ENCODE data around the gene SLC25A42.
"Not testable (repeated sequence)": the region's sequence is repeated elsewhere in the genome, so short reads cannot be mapped to it uniquely, and the experiment has no call there.

The SLC25A42 gene

DNA sequence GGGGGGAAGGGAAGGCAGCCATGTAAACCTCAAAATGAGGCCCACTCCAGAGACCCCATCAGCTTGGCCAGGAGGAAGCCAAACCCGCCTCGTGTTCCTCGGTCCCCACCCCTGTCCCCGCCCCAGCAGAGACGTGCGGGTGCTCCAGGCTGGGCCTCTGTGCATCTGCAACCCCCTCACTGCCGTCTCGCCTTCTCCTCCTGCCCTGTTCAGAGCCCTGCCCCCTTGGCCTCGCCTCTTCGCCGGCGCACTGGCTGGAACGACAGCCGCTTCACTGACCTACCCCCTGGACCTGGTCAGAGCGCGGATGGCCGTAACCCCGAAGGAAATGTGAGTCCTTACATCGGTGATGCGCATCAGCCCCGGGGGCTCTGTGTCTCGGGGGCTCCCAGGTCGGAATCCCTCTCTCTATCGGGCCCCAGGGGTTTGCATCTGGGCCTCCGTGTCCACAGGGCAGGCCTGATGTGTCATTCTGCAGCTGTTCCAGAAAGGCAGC is 42.3 kb downstream of the SLC25A42 start:
- Histone ChIP-seq H3K9me3 (no peaks in the 10 kb centered on the region), H3K36me3 (no peaks in the 10 kb centered on the region), H3K4me3 (ENCODE audit: low read depth, low read length) (peak overlapping the region; percentile 56), H3K4me1 (peaks cover 4% of the 10 kb centered on the region; the same call in 1 of the 2 replicates), H3K27me3 (peaks cover 6% of the 10 kb centered on the region; the same call in 1 of the 2 replicates)
- TF ChIP-seq, protein P1, sequence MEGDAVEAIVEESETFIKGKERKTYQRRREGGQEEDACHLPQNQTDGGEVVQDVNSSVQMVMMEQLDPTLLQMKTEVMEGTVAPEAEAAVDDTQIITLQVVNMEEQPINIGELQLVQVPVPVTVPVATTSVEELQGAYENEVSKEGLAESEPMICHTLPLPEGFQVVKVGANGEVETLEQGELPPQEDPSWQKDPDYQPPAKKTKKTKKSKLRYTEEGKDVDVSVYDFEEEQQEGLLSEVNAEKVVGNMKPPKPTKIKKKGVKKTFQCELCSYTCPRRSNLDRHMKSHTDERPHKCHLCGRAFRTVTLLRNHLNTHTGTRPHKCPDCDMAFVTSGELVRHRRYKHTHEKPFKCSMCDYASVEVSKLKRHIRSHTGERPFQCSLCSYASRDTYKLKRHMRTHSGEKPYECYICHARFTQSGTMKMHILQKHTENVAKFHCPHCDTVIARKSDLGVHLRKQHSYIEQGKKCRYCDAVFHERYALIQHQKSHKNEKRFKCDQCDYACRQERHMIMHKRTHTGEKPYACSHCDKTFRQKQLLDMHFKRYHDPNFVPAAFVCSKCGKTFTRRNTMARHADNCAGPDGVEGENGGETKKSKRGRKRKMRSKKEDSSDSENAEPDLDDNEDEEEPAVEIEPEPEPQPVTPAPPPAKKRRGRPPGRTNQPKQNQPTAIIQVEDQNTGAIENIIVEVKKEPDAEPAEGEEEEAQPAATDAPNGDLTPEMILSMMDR (IDR thresholded peaks at IDR 0.05; ENCODE audit: low read depth, low read length): no peak
- peak; percentile 51 for DNase-seq

DNA sequence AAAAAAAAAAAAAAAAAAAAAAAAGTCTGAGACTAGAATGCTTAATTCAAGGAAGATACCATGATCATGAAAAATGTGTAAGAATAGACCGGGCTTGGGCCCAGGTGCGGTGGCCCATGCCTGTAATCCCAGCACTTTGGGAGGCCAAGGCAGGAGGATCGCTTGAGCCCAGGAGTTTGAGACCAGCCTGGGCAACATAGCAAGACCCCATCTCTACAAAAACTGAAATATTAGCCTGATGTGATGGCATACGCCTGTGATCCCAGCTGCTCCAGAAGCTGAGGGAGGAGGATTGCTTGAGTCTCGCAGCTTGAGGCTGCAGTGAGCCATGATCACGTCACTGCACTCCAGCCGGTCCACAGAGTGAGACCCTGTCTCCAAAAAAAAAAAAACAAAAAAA is 43.1 kb downstream of the SLC25A42 start:
- not testable (repeated sequence) for H3K9me3 ChIP-seq; H3K36me3 ChIP-seq; H3K27me3 ChIP-seq; H3K4me1 ChIP-seq; DNase-seq; H3K4me3 ChIP-seq (ENCODE audit: low read depth, low read length)

DNA sequence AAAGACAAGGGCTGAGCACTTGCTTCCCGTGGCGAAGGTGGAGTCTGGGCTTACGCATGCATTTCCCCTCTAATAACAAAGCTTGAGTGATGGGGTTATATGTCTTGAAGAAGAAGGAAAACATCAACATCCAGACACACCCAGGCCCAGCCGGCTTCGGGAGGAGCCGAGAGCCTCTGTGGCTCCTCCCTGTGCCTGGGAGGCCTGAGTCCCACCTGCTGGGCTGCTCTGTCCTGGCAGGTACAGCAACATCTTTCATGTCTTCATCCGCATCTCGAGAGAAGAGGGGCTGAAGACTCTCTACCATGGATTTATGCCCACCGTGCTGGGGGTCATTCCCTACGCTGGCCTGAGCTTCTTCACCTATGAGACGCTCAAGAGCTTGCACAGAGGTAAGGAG is 43.9 kb downstream of the SLC25A42 start:
- H3K4me3 ChIP-seq (ENCODE audit: low read depth, low read length): no peak overlapping the region
- TF ChIP-seq, protein P1 (IDR thresholded peaks at IDR 0.05; ENCODE audit: low read depth, low read length): no peak
- H3K36me3 ChIP-seq: no peaks in the 10 kb centered on the region
- no peak for DNase-seq
- no peaks in the 10 kb centered on the region for H3K9me3 ChIP-seq
- H3K27me3 ChIP-seq: peaks cover 6% of the 10 kb centered on the region; the same call in 1 of the 2 replicates
- H3K4me1 ChIP-seq: peaks cover 4% of the 10 kb centered on the region; the same call in 1 of the 2 replicates

- Histone ChIP-seq H3K27me3 (peaks cover 6% of the 10 kb centered on the region; the same call in 1 of the 2 replicates), H3K36me3 (no peaks in the 10 kb centered on the region; the same call in 1 of the 2 replicates), H3K4me1 (peaks cover 6% of the 10 kb centered on the region; the same call in 1 of the 2 replicates), H3K9me3 (no peaks in the 10 kb centered on the region), H3K4me3 (ENCODE audit: low read depth, low read length) (no peak overlapping the region)
- TF ChIP-seq, protein P1 (IDR thresholded peaks at IDR 0.05; ENCODE audit: low read depth, low read length): no peak
- no peak for DNase-seq
These were observed 45.8 kb downstream of the SLC25A42 start for GRCh38 chr19:19109601-19110000.

- Histone ChIP-seq H3K36me3 (no peaks in the 10 kb centered on the region; the same call in 1 of the 2 replicates), H3K9me3 (no peaks in the 10 kb centered on the region), H3K27me3 (peaks cover 6% of the 10 kb centered on the region; the same call in 1 of the 2 replicates), H3K4me3 (ENCODE audit: low read depth, low read length) (peak overlapping the region; percentile 4; the same call in 1 of the 2 replicates), H3K4me1 (peaks cover 6% of the 10 kb centered on the region; the same call in 1 of the 2 replicates)
- TF ChIP-seq, protein P1 (IDR thresholded peaks at IDR 0.05; ENCODE audit: low read depth, low read length): peak; percentile 55
- DNase-seq: peak; percentile 72
These were observed 46.8 kb downstream of the SLC25A42 start for GRCh38 chr19:19110410-19111135.

- TF ChIP-seq, protein P1 (IDR thresholded peaks at IDR 0.05; ENCODE audit: low read depth, low read length): no peak
- Histone ChIP-seq H3K27me3 (peaks cover 6% of the 10 kb centered on the region; the same call in 1 of the 2 replicates), H3K4me1 (peaks cover 3% of the 10 kb centered on the region; the same call in 1 of the 2 replicates), H3K4me3 (ENCODE audit: low read depth, low read length) (no peak overlapping the region), H3K36me3 (no peaks in the 10 kb centered on the region; the same call in 1 of the 2 replicates), H3K9me3 (no peaks in the 10 kb centered on the region)
- no peak for DNase-seq
These were observed 47.5 kb downstream of the SLC25A42 start for GRCh38 chr19:19111136-19111835.
